ENCODE data around the gene CIT. TPM values are rescaled to one million over a fixed set of nuclear protein-coding genes. Genes with fewer than 3 reads are reported as not detected.

Gene CIT
- total and polyA plus RNA-seq, 9 of the 15 experiments (the other 6 are each of a cell fraction or from before 2014, with no cell fraction given) = 1.1 to 46.7 (median 21.3) TPM

DNA sequence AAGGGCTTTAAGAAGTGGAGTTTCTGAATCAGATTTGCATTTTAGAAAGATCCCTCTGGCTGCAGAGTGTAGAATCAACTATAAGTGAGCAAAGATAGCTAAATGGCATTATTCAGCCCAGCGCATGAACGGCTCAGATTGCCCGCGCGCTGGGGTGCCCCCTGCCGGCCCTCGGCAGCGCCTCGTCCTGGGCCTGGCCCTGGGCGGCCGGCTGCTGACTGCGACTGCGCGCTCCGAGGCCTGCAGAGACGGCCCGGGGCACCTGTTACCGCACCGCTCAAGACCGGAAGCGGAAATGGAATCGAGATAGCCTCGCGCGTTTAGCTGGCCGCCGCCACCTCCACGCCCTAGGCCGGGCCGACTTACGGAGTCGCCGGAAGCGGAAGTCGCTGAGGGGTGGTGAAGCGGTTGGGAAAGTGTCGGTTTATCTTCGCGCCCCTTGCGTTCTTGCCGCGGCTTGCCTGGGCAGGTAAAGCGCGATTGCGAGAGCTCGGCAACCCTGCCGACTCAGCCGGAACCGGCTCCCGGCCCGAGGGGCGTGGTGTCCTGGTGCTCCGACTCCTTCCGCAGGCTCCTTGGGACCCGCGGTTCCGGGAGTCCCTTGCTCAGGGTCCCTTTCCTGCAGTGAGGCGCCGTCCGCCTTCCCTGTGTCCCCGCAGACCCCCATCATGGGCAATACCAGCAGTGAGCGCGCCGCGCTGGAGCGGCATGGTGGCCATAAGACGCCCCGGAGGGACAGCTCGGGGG lies 209.4 kb downstream of the CIT start, which contains the start of gene PRKAB1 (continued):
- TF ChIP-seq MGA (IDR thresholded peaks at IDR 0.05) (no peak; the same call in 1 of the 2 replicates), POLR3G (IDR thresholded peaks at IDR 0.05; ENCODE audit: extremely low read depth, insufficient read length, insufficient replicate concordance) (no peak), FOXK1 (CRISPR knock-in tag; IDR thresholded peaks at IDR 0.05; ENCODE audit: borderline replicate concordance) (no peak), ARID2 (IDR thresholded peaks at IDR 0.05) (no peak), GABPB2 (CRISPR knock-in tag; conservative IDR thresholded peaks at IDR 0.05) (no peak), CCAR2 (IDR thresholded peaks at IDR 0.05; ENCODE audit: low read depth, low read length) (no peak), CTBP1 (IDR thresholded peaks at IDR 0.05; ENCODE audit: borderline replicate concordance) (peak; percentile 83), HMG20A (CRISPR knock-in tag; conservative IDR thresholded peaks at IDR 0.05) (no peak), HDGF (IDR thresholded peaks at IDR 0.05) (no peak), ZNF23 (CRISPR knock-in tag; IDR thresholded peaks at IDR 0.05) (no peak)
- TF ChIP-seq, protein P1, sequence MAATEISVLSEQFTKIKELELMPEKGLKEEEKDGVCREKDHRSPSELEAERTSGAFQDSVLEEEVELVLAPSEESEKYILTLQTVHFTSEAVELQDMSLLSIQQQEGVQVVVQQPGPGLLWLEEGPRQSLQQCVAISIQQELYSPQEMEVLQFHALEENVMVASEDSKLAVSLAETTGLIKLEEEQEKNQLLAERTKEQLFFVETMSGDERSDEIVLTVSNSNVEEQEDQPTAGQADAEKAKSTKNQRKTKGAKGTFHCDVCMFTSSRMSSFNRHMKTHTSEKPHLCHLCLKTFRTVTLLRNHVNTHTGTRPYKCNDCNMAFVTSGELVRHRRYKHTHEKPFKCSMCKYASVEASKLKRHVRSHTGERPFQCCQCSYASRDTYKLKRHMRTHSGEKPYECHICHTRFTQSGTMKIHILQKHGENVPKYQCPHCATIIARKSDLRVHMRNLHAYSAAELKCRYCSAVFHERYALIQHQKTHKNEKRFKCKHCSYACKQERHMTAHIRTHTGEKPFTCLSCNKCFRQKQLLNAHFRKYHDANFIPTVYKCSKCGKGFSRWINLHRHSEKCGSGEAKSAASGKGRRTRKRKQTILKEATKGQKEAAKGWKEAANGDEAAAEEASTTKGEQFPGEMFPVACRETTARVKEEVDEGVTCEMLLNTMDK (IDR thresholded peaks at IDR 0.05; ENCODE audit: borderline replicate concordance, insufficient read depth, low read depth, low read length, poor library complexity, severe bottlenecking) = peak; percentile 100

Measured in K562 (cell line).